NCI-H1417 treated with DMSO at 0.1 percent for 48 hours (cell line): Measurements from ENCODE around the gene METTL18.
"Not testable (repeated sequence)": the region's sequence is repeated elsewhere in the genome, so short reads cannot be mapped to it uniquely, and the experiment has no call there.

ENCODE experiments used
- DNase-seq: peaks from one replicate; lab custom pipeline; 2025; lab: John Stamatoyannopoulos, UW

METTL18 gene

GRCh38 chr1:169794530-169795416, at the start of gene METTL18:
METTL18 (minus strand) TSS chr1:169794907; CDS start chr1:169793695, 1,212 bp downstream.
- peak; percentile 64 for DNase-seq

- no peak for DNase-seq
These were observed 44.2 kb upstream of the METTL18 start for GRCh38 chr1:169838942-169839341.

GRCh38 chr1:169836198-169836597, 41.5 kb upstream of the METTL18 start:
- DNase-seq, result no peak

GRCh38 chr1:169835647-169836046, 40.9 kb upstream of the METTL18 start:
- DNase-seq, result no peak

GRCh38 chr1:169834869-169835268, 40.2 kb upstream of the METTL18 start:
- no peak for DNase-seq

GRCh38 chr1:169833179-169833901, 38.6 kb upstream of the METTL18 start:
- DNase-seq, result no peak

- DNase-seq, result no peak
These were observed 35.0 kb upstream of the METTL18 start for GRCh38 chr1:169829671-169830070.

- no peak for DNase-seq
These were observed 29.4 kb upstream of the METTL18 start for GRCh38 chr1:169824153-169824552.

- no peak for DNase-seq
These were observed 26.8 kb upstream of the METTL18 start for GRCh38 chr1:169821500-169821899.

- DNase-seq, result no peak
These were observed 21.9 kb upstream of the METTL18 start for GRCh38 chr1:169816617-169817016.

- no peak for DNase-seq
These were observed 19.6 kb upstream of the METTL18 start for GRCh38 chr1:169814265-169814664.

- DNase-seq, result no peak
These were observed 17.4 kb upstream of the METTL18 start for GRCh38 chr1:169812131-169812530.

- DNase-seq, result not testable (repeated sequence)
These were observed 16.8 kb upstream of the METTL18 start for GRCh38 chr1:169811418-169812035.

- no peak for DNase-seq
These were observed 14.8 kb upstream of the METTL18 start for GRCh38 chr1:169809370-169810095.

GRCh38 chr1:169804941-169805340, 10.2 kb upstream of the METTL18 start:
- DNase-seq, result no peak

GRCh38 chr1:169802888-169803287, 8.2 kb upstream of the METTL18 start:
- DNase-seq, result no peak

GRCh38 chr1:169797281-169797680, 2.6 kb upstream of the METTL18 start:
- no peak for DNase-seq

- DNase-seq, result no peak
These were observed 1.6 kb upstream of the METTL18 start for GRCh38 chr1:169796274-169796810.

GRCh38 chr1:169795687-169796086, 980 bp upstream of the METTL18 start:
- no peak for DNase-seq

- DNase-seq, result no peak
These were observed 977 bp downstream of the METTL18 start for GRCh38 chr1:169793730-169794129.

- no peak for DNase-seq
These were observed 6.3 kb downstream of the METTL18 start for GRCh38 chr1:169788402-169788801.

- no peak for DNase-seq
These were observed 7.7 kb downstream of the METTL18 start for GRCh38 chr1:169786974-169787373.
